Astrocyte of the cerebellum (primary cell): ENCODE measurements around the gene ABL1.

Experiments
- DNase-seq: peaks from one replicate; pipeline ENCODE4 v3.0.0-alpha.2; 2011; ENCODE audit warnings: low read depth
- H3K4me3 ChIP-seq: 2 replicates; pipeline ENCODE4 v1.5.1; 2011; ENCODE audit warnings: mild to moderate bottlenecking, low read depth, low read length, moderate library complexity
- CTCF ChIP-seq: IDR thresholded peaks from 2 replicates; pipeline ENCODE4 v1.5.1; 2012; ENCODE audit warnings: low read length, low read depth, moderate library complexity, mild to moderate bottlenecking; ENCODE audit errors: missing control alignments
- in situ Hi-C: cut with HindIII; loops from 2 replicates; pipeline ENCODE4 v1.10.0; 2017; ENCODE audit warnings: low sequenced_read_pairs

ABL1 gene

GRCh38 chr9:130815242-130815808 is 19.7 kb upstream of the ABL1 start:
- TF ChIP-seq CTCF, result no peak
- H3K4me3 ChIP-seq, result no peak overlapping the region
- in situ Hi-C loops, result no loop called here
- DNase-seq, result no peak

- in situ Hi-C loops, result no loop called here
- DNase-seq, result no peak
- TF ChIP-seq CTCF, result no peak
- H3K4me3 ChIP-seq, result no peak overlapping the region
These were observed 17.1 kb upstream of the ABL1 start for GRCh38 chr9:130817914-130818313.

GRCh38 chr9:130820135-130820738 is 14.8 kb upstream of the ABL1 start:
- TF ChIP-seq CTCF, result no peak
- H3K4me3 ChIP-seq, result no peak overlapping the region
- no peak for DNase-seq
- in situ Hi-C loops, result no loop called here

- no peak for TF ChIP-seq CTCF
- in situ Hi-C loops, result no loop called here
- H3K4me3 ChIP-seq, result no peak overlapping the region
- DNase-seq, result no peak
These were observed 11.6 kb upstream of the ABL1 start for GRCh38 chr9:130823435-130823834.

GRCh38 chr9:130824079-130824478 is 11.0 kb upstream of the ABL1 start:
- no peak overlapping the region for H3K4me3 ChIP-seq
- in situ Hi-C loops, result no loop called here
- DNase-seq, result no peak
- TF ChIP-seq CTCF, result no peak

GRCh38 chr9:130824643-130825350 is 10.3 kb upstream of the ABL1 start:
- H3K4me3 ChIP-seq, result no peak overlapping the region
- DNase-seq, result peak; percentile 60
- in situ Hi-C loops, result no loop called here
- TF ChIP-seq CTCF, result no peak
